RWPE1 (cell line): ENCODE measurements around the gene LCE5A.
"Not testable (repeated sequence)": the region's sequence is repeated elsewhere in the genome, so short reads cannot be mapped to it uniquely, and the experiment has no call there.

ENCODE experiments used
- CTCF ChIA-PET: fragments of 350-600 bp; sonication (Branson Sonifier 250); formaldehyde crosslinking; extraction: SDS; loops from one replicate; lab custom pipeline; 2021; lab: Yijun Ruan, JAX
- POLR2A ChIA-PET: fragments of 400-600 bp; formaldehyde crosslinking; extraction: SDS; loops from one replicate; lab custom pipeline; 2020; ENCODE audit warnings: antibody characterized with exemption; ENCODE audit not compliant: low non-redundant PET; lab: Yijun Ruan, JAX
- DNase-seq: peaks from one replicate; pipeline ENCODE4 v3.0.0; 2012; ENCODE audit warnings: low spot score
- H3K27ac ChIP-seq: fragments of 450-650 bp; 2 replicates; pipeline ENCODE4 v1.5.1; 2017
- TF ChIP-seq, protein P1 (sequence below): fragments of 450-650 bp; conservative IDR thresholded peaks from 2 replicates; pipeline ENCODE4 v1.5.1; 2017; ENCODE audit warnings: low read depth, mild to moderate bottlenecking

Gene LCE5A

DNA sequence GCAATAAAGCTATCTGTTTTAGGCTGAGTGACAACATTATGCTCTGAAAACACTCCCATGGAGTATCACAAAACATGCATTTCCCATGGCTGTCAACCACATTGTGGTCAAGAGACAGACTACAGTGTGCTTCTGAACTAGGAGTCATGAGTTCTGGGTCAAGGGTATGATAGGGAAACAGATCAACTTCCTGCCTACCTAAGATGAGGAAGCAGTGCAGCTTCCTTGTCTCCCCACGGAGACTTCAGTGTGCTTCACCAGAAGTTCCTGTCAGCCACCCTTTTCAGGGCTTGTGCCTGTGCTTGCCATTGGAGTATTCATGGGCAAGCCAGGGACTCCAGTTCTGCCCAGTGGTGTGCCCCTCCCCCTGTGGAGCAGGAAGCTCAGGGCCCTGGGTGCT lies 36.1 kb downstream of the LCE5A start:
- CTCF ChIA-PET: no interaction called here
- POLR2A ChIA-PET: no interaction called here
- no peak overlapping the region for H3K27ac ChIP-seq
- TF ChIP-seq, protein P1, sequence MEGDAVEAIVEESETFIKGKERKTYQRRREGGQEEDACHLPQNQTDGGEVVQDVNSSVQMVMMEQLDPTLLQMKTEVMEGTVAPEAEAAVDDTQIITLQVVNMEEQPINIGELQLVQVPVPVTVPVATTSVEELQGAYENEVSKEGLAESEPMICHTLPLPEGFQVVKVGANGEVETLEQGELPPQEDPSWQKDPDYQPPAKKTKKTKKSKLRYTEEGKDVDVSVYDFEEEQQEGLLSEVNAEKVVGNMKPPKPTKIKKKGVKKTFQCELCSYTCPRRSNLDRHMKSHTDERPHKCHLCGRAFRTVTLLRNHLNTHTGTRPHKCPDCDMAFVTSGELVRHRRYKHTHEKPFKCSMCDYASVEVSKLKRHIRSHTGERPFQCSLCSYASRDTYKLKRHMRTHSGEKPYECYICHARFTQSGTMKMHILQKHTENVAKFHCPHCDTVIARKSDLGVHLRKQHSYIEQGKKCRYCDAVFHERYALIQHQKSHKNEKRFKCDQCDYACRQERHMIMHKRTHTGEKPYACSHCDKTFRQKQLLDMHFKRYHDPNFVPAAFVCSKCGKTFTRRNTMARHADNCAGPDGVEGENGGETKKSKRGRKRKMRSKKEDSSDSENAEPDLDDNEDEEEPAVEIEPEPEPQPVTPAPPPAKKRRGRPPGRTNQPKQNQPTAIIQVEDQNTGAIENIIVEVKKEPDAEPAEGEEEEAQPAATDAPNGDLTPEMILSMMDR: no peak
- DNase-seq: no peak

DNA sequence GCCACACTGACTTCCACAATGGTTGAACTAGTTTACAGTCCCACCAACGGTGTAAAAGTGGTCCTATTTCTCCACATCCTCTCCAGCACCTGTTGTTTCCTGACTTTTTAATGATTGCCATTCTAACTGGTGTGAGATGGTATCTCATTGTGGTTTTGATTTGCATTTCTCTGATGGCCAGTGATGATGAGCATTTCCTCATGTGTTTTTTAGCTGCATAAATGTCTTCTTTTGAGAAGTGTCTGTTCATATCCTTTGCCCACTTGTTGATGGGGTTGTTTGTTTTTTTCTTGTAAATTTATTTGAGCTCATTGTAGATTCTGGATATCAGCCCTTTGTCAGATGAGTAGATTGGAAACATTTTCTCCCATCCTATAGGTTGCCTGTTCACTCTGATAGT lies 37.8 kb downstream of the LCE5A start:
- CTCF ChIA-PET, DNase-seq, POLR2A ChIA-PET, H3K27ac ChIP-seq: not testable (repeated sequence)
